Muscle of back (tissue), 11 donors: Measurements from ENCODE around the gene AFAP1L1. TPM values are rescaled to one million over a fixed set of nuclear protein-coding genes. Genes with fewer than 3 reads are reported as not detected.
"Not testable (repeated sequence)": the region's sequence is repeated elsewhere in the genome, so short reads cannot be mapped to it uniquely, and the experiment has no call there.

Experiments
- DNase-seq, 3 donors: peaks; one replicate each; pipeline versions ENCODE4 v3.0.0 to v3.0.0-alpha.2; 2013
- polyA plus RNA-seq, 10 donors: library from polyadenylated mRNA; unstranded; fragments of 120-200 nt; gene quantifications; one replicate each; pipeline ENCODE4 v1.2.1, GENCODE V29; 2013; ENCODE audit not compliant: insufficient read length in 10 of 10

Gene AFAP1L1
- polyA plus RNA-seq, 10 donors = 60.2 to 98.1 (median 87.5) TPM

GRCh38 chr5:149257889-149258705 lies 13.6 kb upstream of the AFAP1L1 start:
- no peak for DNase-seq

DNA sequence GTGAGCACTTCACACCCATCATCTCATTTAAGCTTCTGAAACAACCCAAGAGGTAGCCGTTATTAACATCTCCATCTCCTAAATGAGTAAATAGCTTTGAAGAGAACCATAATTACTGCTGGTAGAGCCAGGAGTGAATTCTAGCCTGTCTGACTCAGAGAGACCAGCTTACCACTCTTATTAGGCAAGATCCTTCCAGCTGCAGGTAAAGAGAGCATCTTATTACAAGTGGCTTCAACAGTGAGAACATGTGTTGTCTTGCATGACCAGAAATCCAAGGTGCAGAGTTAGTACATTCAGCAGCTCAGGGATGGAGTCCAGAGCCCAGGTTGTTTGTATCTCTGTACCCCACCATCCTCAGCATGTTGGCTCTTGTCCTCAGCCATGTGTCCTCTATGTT lies 10.9 kb upstream of the AFAP1L1 start:
- no peak for DNase-seq

DNA sequence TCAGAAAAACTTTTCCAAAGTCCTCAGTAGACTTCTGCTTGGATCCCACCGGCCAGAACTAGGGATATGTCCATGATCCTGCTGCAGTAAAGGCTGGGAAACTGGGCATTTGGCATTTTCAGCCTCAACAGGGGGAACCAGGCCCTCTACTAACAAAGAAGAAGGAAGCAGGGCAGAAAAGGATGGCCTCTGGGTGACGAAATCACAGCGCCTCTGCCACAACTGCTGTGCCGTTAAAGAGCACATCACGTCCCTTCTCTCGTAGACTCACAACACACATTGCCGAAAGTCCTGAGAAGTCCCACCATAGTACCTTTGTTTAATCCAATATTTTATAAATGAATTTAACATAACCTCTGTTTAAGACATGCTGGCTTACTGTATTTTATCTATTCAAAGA lies 10.4 kb upstream of the AFAP1L1 start:
- no peak for DNase-seq

DNA sequence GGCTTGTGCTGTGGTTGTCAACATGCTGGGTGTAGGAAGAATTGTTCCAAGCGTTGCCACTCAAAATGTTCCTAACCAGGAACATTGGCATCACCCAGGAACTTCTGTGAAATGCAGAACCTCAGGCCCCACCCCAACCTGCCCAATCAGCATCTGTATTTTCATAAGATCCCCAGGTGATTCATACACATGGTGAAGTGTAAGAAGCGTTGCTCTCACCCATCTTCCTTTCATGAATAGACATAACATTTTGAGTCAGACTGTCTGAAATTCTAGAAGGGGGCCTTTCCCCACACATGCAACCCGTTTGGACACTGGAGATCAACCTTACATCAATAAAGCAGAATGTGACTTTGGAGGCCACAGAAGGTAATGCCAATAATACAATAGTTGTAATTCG lies 9.3 kb upstream of the AFAP1L1 start:
- DNase-seq = no peak

DNA sequence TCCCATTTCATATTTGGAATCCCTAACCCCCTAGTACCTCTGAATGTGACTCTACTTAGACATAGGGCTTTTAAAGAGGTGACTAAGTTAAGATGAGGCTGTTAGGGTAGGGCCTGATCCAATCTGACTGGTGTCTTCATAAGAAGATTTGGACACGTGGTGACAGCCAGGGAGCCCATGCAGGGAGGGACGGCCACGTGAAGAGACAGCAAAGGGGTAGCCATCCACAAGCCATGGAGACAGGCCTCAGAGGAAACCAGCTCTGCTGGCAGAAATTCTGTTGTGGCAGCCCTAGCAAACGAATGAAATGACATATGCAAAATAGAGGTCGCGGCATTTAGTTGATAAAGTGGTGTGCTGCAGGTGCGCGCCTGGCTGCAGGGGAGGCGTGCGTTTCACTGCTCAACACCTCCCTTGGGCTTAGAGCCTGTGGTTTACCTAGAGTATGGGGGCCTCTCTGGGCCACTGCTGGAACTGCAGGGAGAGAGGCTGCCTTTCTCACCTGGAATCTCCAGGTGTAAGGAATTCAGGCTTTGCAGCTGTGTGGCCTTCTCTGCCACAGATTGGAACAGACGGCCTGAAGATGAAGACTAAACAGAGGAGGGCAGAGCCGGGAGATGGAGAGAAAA lies 7.1 kb upstream of the AFAP1L1 start:
- no peak for DNase-seq

- DNase-seq = no peak
Observed at GRCh38 chr5:149265068-149265465, 6.6 kb upstream of the AFAP1L1 start.

DNA sequence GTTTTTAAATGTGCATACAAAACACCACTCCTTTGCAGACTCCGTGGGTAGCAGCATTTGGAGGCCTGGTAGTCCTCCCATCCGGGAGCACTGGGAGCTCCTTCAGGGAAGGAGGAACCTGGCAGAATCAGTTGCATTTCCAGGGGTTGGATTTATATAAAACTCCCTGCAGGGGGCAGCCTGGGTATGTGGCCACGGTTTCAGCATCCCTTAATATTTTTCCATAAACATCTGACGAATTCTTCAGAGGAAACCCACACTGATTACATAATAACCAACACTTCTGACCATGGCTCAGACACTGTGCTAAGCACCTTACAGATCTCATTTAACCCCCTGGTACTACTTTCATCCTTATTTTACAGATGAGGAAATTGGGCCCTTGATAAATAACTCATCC lies 6.1 kb upstream of the AFAP1L1 start:
- DNase-seq = no peak

DNA sequence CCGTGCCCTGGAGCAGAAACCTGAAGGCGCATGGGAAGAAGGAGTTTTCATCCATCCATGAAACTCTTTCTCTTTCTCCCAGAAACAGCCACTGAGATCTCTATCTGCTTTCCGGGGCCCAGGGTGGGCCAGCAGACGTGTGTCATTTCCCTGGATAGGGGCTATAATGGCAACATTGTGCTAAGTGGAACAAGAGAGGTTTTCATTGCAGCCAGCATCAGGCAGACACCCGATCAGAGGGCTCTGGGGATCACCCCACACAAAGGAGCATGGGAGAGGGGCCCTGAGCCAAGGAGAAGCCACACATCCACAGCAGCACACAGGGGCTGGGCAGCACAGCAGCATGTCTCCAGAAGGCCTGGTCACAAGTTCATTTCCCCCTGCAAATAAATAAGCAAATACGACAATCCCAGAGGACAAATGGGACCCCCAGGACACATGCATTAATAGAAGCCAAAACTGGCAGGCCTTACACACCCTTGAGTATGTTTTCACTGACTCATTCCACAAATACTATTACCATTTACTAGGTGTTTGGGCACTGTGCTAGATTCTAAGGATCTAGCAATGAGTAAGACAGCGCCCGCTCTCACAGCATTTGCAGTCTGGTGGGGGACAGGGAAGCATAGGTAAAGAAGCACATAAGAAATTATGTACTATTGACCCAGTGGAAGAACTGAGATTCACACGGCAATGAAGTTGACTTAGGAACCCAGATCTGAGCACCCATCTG lies 4.3 kb upstream of the AFAP1L1 start:
- no peak for DNase-seq

GRCh38 chr5:149268928-149269557 lies 2.6 kb upstream of the AFAP1L1 start:
- peak in 2 of 3 donors; percentile 16 to 35 for DNase-seq

DNA sequence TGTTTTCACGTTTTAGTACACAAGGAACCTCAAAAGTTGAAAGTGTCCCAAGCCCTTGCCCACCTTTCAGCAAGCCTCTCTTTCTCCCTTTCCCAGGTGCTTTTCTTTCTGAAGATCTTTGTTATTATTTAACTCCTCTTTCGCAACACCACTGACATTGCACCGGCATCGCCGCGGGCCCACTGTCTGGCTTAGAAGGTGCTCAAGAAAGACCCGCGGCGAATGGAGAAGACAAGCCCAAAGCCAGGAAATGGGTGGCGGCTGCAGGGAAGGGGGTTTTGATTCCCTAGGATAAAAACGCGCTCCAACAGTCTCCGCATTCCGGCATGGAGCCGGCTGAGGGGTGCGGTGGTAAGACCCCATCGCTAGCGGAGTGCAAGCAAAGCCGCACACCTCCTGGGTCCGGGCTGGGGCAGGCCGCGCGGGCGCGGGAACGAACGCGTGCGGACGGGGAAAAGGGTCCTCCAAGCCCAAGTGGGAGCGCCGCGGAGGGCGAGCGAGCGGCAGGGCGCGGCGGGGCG lies 404 bp upstream of the AFAP1L1 start:
- peak in 1 of 3 donors; percentile 10 for DNase-seq

DNA sequence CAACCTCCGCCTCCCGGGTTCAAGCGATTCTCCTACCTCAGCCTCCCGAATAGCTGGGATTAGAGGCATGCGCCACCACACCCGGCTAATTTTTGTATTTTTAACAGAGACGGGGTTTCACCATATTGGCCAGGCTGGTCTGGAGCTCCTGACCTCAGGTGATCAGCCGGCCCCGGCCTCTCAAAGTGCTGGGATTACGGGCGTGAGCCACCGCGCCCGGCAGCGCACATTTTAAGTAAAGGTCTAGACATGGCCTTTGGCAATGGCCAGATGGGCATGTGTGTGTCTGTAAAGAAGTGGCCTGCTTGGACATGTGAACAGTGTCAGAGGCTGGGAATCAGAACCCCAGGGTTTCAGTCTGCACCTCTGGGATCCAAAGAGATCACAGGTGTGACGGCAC lies 1.1 kb downstream of the AFAP1L1 start:
- not testable (repeated sequence) for DNase-seq

DNA sequence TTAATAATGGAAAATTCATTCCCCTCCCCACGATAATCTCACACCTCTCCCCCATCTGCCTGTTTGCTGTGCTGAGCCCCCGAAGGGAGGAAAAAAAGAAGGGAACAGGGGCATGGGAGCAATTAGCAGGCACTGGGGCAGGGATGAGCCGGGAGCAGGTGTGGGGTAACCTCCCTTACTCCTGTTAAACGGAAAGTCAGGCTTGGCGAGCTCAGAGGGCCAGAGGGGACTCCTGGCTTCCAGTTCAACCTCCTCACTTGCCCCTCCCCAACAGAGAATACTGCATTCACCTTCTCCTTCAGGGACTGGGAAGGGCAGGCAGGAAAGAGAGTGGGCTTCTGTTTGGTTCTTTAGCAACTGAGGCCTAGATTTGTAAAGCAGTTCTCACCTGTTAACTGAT lies 1.6 kb downstream of the AFAP1L1 start:
- DNase-seq = no peak

DNA sequence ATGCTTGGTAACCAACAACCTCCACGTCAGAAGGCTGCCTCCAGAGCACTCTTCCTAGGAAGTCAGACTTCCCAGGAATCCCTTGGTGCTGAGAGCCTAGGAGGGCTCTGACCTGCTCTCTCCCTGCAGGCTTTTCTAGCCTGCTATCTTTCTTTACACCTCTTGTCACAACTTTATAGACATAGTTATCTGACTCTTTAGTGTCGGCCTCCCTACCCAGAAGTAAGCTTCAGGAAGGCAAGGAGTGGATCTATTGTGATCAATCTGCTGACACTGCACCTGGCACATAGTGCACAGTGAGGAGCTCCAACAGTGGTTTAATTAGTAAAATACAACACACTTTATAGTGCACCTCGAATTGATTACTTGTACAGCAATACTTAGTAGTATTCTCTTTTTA lies 2.3 kb downstream of the AFAP1L1 start:
- no peak for DNase-seq

- no peak for DNase-seq
Observed at GRCh38 chr5:149274939-149275338, 3.3 kb downstream of the AFAP1L1 start.

DNA sequence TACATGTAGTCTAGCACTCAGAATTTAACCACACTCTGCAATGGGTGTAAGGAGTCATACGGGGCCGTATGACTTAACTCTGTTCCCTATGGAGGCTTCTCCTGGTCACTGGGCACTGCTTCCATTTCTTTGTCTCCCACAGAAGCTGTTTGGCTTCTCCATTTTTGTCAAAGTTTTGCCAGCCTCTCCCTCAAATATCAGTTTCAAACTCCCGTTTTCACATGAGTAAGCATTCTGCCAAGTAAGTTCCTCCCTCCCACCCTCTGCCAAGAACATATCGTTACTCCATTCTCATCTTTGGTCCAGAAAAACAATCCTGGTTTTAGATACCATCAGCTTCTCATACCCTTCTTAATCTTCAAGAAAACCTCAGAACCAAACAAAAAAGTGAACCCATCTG lies 6.1 kb downstream of the AFAP1L1 start:
- DNase-seq = no peak

DNA sequence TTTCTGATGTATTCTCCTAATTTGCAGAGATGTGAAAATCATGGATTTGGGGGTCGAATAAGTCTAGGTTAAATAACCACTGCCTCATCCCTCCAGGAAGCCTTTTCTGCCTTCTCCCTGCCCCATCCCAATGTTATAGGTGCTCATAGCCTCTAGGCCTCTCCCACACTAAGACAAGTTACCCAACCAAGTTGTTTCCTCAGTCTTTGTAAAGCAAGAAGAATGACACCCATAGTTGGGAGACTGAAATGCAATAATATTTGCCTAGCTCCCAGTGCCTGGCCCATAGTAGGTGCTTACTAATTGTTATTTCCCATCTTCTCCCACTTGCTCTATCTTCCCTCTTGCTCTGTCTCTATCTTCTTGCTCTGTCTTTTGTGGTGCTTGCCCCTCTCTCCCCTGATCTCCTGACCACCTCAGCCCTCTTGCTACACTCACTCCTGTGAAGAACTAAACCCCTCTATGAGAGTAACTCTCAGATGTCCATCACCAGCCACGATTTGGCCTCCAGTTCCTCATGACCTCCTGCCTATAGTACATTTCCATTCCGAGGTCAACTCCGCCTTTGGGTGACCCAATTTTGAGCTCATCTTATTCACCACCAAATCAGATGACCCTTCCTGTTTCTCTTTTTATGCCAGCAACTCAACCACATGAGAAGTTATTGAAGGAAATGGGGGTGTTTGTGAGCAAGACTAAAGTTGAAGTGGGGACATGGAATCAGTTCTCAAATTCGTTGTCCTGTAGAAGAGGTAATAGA lies 7.0 kb downstream of the AFAP1L1 start:
- DNase-seq = no peak

GRCh38 chr5:149279661-149280060 lies 8.0 kb downstream of the AFAP1L1 start:
- no peak for DNase-seq

DNA sequence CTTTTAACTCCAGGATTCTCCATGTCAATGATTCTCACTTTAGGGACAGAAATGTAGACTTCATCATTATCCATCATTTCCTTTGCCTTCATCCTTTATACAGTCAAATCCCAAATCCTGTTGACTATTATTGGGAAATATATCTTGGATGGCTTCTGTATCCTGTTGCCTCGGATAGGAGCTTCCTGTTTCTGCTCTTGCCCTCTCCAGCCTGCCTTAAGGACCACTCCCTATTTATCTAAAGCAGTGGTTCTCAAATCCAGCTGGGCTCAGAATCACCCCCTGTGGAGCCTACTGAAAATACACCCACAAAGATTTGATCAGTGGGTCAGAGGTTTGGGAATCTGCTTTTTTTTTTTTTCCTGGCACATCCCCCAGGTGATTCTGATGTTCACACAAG lies 8.5 kb downstream of the AFAP1L1 start:
- DNase-seq = no peak

GRCh38 chr5:149280802-149281201 lies 9.1 kb downstream of the AFAP1L1 start:
- DNase-seq = no peak

DNA sequence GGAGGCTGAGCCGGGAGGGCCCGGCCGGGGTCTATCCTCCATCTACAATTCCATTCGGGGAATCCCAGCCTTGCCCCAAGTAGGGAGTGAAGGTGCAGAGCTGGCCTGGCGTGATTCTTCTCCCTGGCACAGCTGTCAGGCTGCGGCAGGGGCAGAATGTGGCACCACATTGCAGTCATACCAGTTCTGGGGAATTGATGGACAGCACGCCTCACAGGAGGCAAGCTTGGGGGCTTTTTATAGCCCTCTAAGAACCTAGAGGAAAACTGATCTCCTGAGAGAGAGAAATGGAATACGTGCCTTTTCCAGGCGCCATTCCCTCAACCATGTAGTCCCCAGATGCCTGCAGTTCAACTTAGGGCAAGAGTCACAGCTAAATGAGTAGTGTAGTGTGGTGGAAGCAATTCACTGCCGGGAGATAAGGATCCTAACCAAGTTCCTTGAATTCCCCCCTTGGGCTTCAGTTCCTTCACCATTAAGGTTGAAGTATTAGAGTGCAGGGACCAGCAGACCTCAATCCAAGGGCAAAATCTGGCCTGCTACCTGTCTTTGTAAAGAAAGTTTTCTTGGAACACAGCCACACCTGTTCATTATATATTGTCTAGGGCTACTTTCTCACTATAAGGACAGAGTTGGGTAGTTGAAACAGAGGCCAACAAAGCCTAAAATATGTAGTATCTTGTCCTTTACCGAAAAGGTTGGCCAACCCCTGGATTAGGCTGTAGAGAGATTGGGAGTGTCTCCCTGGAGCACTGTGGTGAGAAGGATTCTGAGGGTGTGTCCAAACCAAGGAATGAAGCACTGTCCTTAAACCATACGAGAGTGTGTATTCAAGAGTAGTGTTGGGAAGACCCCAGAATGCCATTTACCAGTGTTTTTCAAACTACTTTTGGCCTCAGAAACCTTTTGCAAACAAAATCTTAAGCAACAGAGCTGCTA lies 10.6 kb downstream of the AFAP1L1 start:
- DNase-seq = peak; percentile 30 to 70 (median 49)
